H54 (cell line): ENCODE measurements around the gene AP1B1.

Experiments
- DNase-seq: peaks from one replicate; pipeline ENCODE4 v3.0.0; 2011; ENCODE audit warnings: low spot score, mixed read lengths; ENCODE audit not compliant: insufficient read length
- FAIRE-seq: peaks from 3 replicates; lab custom pipeline; 2011; peaks lifted over from hg19 to GRCh38; lab: Jason Lieb, UNC
- POLR2A ChIP-seq: IDR thresholded peaks from 2 replicates; pipeline ENCODE4 v1.6.1; 2011; ENCODE audit warnings: low read depth, mild to moderate bottlenecking, low read length

Gene AP1B1

GRCh38 chr22:29313126-29313575 is 75.2 kb downstream of the AP1B1 start:
- no peak for DNase-seq
- no peak for FAIRE-seq
- TF ChIP-seq POLR2A, result no peak

GRCh38 chr22:29312218-29313125 is 75.9 kb downstream of the AP1B1 start:
- TF ChIP-seq POLR2A, result no peak
- DNase-seq (no peak), FAIRE-seq (no peak)

DNA sequence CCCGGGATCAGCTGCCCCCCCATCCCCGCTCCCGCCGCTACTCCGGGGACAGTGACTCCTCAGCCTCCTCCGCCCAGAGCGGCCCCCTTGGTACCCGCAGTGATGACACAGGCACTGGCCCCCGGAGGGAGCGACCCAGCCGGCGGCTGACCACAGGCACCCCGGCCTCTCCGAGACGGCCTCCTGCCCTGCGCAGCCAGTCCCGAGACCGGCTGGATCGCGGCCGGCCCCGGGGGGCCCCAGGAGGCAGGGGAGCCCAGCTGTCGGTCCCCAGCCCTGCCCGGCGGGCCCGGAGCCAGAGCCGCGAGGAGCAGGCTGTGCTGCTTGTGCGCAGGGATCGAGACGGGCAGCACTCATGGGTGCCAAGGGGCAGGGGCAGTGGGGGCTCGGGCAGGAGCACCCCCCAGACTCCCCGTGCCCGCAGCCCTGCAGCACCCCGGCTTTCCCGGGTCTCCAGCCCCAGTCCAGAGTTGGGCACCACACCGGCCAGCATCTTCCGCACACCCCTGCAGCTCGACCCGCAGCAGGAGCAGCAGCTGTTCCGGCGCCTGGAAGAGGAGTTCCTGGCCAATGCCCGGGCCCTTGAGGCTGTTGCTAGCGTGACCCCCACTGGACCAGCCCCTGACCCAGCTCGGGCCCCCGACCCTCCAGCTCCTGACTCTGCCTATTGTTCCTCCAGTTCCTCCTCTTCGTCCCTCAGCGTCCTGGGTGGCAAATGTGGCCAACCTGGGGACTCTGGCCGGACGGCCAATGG is 76.7 kb downstream of the AP1B1 start:
- TF ChIP-seq POLR2A, result no peak
- DNase-seq (no peak), FAIRE-seq (no peak)

DNA sequence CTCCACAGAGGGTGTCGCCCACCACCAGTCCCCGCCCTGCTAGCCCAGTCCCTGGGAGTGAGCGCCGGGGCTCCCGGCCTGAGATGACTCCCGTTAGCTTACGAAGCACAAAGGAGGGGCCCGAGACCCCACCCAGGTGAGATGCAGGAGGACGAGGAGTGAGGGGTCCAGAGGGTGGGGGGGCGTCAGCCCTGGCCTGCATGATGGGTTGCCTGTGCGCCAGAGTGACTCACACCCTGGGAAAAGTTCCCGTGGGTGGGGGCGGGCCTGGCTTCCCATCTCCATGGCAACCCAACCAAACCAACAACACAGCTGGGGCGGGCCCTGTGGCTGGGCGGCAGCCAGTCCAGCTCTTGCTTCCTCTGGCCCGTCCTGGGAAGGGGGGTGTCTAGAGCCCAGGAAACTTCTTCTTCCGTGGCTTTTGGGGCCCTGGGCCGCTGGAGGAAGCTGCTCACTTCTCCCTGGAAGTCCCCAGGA is 77.5 kb downstream of the AP1B1 start:
- no peak for TF ChIP-seq POLR2A
- DNase-seq (peak; percentile 93), FAIRE-seq (peak; percentile 52)

DNA sequence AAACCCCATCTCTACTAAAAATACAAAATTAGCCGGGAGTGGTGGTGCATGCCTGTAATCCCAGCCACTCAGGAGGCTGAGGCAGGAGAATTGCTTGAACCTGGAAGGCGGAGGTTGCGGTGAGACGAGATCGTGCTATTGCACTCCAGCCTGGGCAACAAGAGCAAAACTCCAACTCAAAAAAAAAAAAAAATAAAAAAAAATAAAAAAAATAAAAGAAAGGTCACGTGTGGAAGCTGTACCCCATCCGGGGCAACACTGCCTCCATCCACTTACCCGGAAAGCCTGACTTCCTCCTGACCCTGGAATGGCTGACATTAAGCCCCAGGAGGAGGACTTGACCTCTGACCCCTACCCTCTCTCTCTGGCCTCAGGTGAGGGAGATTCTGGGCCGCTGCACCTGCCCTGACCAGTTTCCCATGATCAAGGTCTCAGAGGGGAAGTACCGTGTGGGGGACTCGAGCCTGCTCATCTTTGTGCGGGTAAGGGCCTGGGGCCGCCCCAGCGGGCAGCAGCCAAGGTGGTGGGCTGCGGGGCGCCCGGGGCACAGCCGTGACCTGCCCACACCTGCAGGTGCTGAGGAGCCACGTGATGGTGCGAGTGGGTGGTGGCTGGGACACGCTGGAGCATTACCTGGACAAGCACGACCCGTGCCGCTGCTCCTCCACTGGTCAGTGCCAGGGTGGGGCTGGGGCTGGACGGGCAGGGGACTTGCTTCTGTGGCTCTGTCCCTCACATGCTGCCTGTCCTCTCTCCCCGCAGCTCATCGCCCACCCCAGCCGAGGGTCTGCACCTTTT is 78.1 kb downstream of the AP1B1 start:
- no peak for DNase-seq
- no peak for TF ChIP-seq POLR2A

GRCh38 chr22:29309332-29310064 is 78.9 kb downstream of the AP1B1 start:
- TF ChIP-seq POLR2A, result no peak
- FAIRE-seq, result no peak
- no peak for DNase-seq

More for the DNA sequence above, 78.1 kb downstream of the AP1B1 start:
- FAIRE-seq, result no peak

- DNase-seq, result peak; percentile 82
- no peak for FAIRE-seq
- no peak for TF ChIP-seq POLR2A
Measured at GRCh38 chr22:29308791-29309262, 79.5 kb downstream of the AP1B1 start.

- no peak for TF ChIP-seq POLR2A
- FAIRE-seq, result no peak
- DNase-seq, result no peak
Measured at GRCh38 chr22:29308148-29308790, 80.1 kb downstream of the AP1B1 start.

DNA sequence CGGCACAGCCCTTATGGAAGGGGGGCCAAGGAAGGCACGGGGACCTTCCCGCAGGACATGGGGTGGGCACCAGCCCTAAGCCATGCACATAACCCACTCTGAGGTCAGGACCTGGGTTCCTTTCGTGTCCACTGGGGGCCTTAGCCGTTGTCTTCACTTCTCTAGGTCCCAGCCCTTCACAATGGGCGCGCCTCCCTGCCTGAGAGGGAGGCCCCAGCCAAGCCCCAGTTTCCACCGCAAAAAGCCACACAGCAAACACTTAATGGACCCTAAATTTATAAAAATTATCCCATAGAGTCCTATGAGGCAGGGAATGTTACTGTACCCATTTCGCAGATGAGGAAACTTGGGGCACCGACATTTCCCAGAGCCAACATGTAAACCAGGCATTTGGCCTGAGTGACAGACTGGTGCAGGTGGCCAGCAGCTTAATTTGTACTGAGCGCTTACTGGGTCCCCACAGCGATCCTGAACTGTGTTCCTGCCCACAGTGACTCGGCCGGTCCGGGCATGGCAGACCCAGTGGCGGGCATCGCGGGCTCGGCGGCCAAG is 80.7 kb downstream of the AP1B1 start:
- no peak for TF ChIP-seq POLR2A
- no peak for DNase-seq
- no peak for FAIRE-seq

DNA sequence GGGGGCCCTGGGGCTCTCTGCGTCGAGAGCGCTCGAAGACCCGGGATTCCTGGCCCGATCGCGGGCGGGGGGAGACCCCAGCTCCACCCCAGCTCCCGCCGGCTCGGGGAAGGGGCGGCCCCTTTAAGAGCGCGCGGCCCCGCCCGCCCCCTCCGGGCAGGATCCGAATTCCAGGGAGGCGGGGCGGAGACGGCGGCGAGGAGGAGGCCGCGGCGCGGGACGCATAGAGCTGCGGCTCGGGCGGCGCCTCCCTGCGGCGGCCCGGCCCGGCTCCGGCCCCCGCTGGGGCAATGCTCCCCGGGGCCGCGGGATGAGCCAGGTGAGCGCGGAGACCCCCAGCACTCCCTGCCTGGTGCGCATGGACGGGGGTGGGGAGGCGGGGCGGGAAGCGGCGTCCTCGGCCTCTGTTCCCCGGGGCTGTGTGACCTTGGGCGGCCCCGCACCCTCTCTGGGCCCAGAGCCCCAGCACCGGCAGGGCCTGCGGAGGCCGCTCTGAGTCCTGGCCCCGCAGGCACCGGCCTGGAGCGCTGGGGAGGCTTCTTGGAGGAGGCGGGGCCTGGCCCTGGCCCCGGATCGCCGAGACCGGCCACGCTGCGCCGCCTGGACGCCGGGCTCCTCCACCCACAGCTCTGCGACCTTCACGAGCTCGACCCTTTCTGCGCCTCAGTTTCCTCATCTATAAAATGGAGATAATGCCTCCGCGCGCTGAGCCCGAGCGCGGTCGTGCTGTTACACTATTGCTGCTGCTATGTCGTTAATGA is 81.4 kb downstream of the AP1B1 start:
- TF ChIP-seq POLR2A, result peak; percentile 68
- FAIRE-seq (no peak), DNase-seq (peak; percentile 62)

DNA sequence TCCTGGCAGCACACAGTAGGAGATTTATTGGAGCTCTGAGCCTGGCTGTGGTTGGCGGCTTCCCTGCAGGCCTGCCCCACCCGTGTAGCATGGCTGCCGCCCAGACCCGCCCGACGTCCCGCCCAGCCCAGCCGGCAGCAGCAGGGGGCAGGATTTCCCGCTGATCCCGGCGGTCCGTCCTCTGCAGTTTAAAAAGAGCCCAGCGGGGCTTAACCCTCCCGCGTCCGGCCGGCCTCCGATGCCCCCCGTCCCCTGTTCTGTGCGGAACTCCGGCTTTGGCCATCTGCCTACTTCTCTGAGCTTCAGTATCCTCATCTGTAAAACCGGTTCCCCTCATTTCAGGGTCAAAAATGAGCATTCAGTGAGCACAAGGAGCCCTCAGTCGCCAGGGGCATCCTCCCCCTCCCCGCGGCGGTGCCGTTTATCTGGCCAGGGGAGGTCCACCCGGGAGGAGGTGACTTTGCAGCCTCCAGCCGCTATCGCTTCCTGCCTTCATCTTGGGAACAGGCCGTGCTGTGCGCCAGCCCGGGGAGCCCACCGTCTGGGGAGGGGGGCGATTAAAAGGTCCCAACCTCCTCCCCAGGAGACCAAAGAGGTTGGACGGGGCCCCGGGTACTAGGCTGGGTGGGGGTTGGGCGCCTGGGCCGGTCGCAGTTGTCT is 82.1 kb downstream of the AP1B1 start, which contains the start of gene GAS2L1:
Gene GAS2L1, plus strand, starts transcription at position 476 of the 660 bp plus-strand sequence. CDS start 1,456 bp downstream, outside the sequence.
- FAIRE-seq (no peak), DNase-seq (peak; percentile 83)
- TF ChIP-seq POLR2A, result no peak; the same call in 1 of the 2 replicates
